ELF-1 (cell line): ENCODE measurements around the gene CAPN11.
"Not testable (repeated sequence)": the region's sequence is repeated elsewhere in the genome, so short reads cannot be mapped to it uniquely, and the experiment has no call there.

Experiments used
- DNase-seq: peaks from one replicate; pipeline ENCODE4 v3.0.0-alpha.2; 2016; ENCODE audit warnings: low read depth, low spot score

Gene CAPN11

GRCh38 chr6:44131892-44132291 lies 26.7 kb upstream of the CAPN11 start:
- no peak for DNase-seq

- no peak for DNase-seq
Observed at GRCh38 chr6:44132476-44132875, 26.1 kb upstream of the CAPN11 start.

- peak; percentile 62 for DNase-seq
Observed at GRCh38 chr6:44133003-44133931, 25.4 kb upstream of the CAPN11 start.

- DNase-seq = peak; percentile 52
Observed at GRCh38 chr6:44133981-44134711, 24.5 kb upstream of the CAPN11 start.

- DNase-seq = no peak
Observed at GRCh38 chr6:44135173-44135758, 23.4 kb upstream of the CAPN11 start.

GRCh38 chr6:44135875-44136274 lies 22.7 kb upstream of the CAPN11 start:
- no peak for DNase-seq

- DNase-seq = peak; percentile 44
Observed at GRCh38 chr6:44138717-44139350, 19.8 kb upstream of the CAPN11 start.

- no peak for DNase-seq
Observed at GRCh38 chr6:44139351-44139743, 19.3 kb upstream of the CAPN11 start.

- DNase-seq = no peak
Observed at GRCh38 chr6:44142835-44143234, 15.8 kb upstream of the CAPN11 start.

- DNase-seq = no peak
Observed at GRCh38 chr6:44143731-44144130, 14.9 kb upstream of the CAPN11 start.

- DNase-seq = not testable (repeated sequence)
Observed at GRCh38 chr6:44144536-44144935, 14.1 kb upstream of the CAPN11 start.

GRCh38 chr6:44145839-44146238 lies 12.8 kb upstream of the CAPN11 start:
- no peak for DNase-seq

- DNase-seq = no peak
Observed at GRCh38 chr6:44146685-44147084, 11.9 kb upstream of the CAPN11 start.

GRCh38 chr6:44147256-44147655 lies 11.4 kb upstream of the CAPN11 start:
- no peak for DNase-seq

GRCh38 chr6:44148306-44148705 lies 10.3 kb upstream of the CAPN11 start:
- no peak for DNase-seq

GRCh38 chr6:44149369-44150012 lies 9.1 kb upstream of the CAPN11 start:
- DNase-seq = no peak

GRCh38 chr6:44150317-44150917 lies 8.2 kb upstream of the CAPN11 start:
- DNase-seq = no peak

GRCh38 chr6:44151348-44152108 lies 7.1 kb upstream of the CAPN11 start:
- peak; percentile 87 for DNase-seq

- DNase-seq = no peak
Observed at GRCh38 chr6:44152109-44152461, 6.5 kb upstream of the CAPN11 start.

GRCh38 chr6:44152533-44152932 lies 6.1 kb upstream of the CAPN11 start:
- no peak for DNase-seq
